Measurements from ENCODE around the gene SHB. TPM values are rescaled to one million over a fixed set of nuclear protein-coding genes. Genes with fewer than 3 reads are reported as not detected.

The SHB gene
- total and polyA plus RNA-seq, 10 donors: 1.2 to 20.5 (median 7.1) TPM

DNA sequence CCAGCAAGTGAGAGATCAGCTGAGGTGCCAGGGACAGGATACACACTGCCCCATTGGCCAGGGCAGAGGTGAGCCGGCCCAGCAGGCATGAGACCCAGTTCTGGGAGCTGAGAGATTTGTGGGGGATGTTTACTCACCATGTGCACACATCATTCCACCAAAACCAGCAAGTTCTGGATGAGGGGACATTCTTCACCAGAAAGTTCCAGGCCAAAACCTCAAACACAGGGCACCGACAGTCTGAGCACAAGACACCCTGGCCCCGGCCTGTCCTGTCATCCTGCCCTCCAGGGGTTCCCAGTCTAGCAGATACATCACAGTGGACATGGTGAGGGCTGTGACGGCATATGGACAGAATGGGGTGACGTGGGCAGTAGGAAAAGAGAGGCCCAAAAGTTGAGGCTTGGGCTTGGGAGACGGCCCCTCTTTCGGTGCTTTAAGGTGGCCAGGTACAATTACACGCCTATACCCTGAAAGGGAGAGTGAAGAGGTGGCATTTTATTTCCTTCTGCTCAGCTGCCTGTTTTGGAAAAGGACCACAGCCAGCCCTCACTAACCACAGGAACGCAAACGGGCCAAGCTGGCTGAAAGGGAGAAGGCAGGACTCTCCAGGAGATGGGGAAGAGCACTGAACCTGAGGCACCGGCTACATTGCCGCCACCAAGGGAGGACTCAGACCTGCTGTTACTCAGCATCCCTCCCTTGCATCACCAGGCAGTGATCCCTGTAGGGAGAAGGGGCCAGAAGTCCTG, 64.0 kb downstream of the SHB start:
- no peak for TF ChIP-seq CTCF (IDR thresholded peaks at IDR 0.05 in 8 of 11, conservative IDR thresholded peaks at IDR 0.05 in 3 of 11)
- TF ChIP-seq POLR2A (IDR thresholded peaks at IDR 0.05): no peak
- no peak for TF ChIP-seq POLR2AphosphoS5 (IDR thresholded peaks at IDR 0.05)
- WGBS, 5 donors: 88 to 92% (median 89%) methylated on average over 11 to 12 of the region's 12 CpGs
- intact Hi-C loops (cut with DNase I; ENCODE audit: low total_unique reads): no loop called here
- Histone ChIP-seq H3K27ac (no peak overlapping the region), H3K4me3 (no peak overlapping the region), H3K36me3 (no peaks in the 10 kb centered on the region), H3K9me3 (no peaks in the 10 kb centered on the region), H3K4me1 (peaks cover 14 to 42% (median 29%) of the 10 kb centered on the region in 6 donors), H3K27me3 (replicated peaks in 1 of 7) (no peaks in the 10 kb centered on the region)
- DNase-seq: no peak

DNA sequence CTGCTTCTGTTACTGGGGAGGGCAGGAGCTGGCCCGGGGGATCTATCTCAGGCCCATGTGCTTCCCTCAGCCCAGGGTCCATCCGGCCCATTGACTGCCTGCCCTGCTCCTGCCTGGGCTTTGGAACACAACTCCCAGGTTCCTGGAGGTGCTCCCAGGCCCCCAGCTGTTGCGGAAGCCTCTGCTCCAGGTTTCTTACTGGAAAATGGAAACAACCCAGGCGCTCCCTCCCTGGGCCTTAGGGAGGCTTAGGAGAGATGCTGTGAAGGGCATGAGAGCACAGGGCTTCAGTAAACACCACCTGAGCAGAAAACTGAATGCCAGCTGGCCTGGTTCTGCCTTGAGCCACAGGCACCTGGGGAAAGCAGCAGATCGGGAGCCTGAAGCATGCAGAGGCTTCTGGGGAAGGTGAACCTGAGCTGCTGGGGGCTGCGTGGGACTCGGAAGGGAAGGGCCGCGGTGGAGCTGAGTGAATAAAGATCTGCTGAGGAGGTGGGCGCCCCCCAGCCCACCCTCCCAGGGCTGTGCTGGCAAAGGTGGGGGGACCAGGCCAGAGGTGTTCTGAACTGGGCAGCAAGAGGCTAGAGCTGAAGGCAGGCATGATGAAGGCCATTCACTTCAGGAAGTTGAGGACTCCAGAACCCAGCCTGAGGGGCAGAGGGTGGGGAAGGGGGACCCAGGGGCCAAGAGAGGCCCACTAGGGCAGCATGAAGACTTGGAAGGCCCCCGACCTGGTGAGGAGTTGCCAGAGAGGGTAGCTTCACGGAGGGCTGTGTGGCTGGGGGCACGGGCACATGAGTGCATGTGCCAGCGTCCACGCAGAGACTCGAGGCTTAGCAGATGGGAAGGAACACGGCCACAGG, 64.8 kb downstream of the SHB start:
- H3K4me1 ChIP-seq: peaks cover 14 to 38% (median 26%) of the 10 kb centered on the region in 6 donors
- WGBS, 5 donors: 86 to 96% (median 93%) methylated on average over 17 of the region's 17 CpGs
- DNase-seq: no peak

DNA sequence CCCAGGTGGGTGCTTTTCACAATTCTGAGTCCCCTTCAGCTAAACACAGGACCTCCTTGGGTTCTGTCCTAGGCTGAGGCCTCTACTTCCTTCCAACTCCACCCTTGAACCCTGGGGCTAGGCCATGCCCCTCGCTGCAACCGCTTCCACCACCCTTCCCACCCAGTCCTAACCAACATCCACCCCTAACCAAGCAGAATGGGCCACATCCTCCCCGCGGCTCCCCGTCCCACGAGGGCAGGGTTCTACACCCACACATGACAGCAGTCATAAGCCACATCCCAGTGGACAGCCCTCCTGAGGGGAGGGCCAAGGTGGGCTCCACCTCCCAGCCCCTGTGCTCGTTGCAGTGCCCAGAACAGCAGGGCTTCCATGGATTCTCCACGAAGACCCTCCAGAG, 65.8 kb downstream of the SHB start:
- 53 to 78% (median 61%) methylated on average over 6 to 8 of the region's 8 CpGs; no CpG with 5 or more reads in 1 of the 5 donors for WGBS, 5 donors
- intact Hi-C loops (cut with DNase I; ENCODE audit: low total_unique reads): no loop called here
- Histone ChIP-seq H3K9me3 (no peaks in the 10 kb centered on the region), H3K4me1 (peaks cover 8 to 36% (median 24%) of the 10 kb centered on the region in 6 donors), H3K36me3 (no peaks in the 10 kb centered on the region), H3K27me3 (replicated peaks in 1 of 7) (no peaks in the 10 kb centered on the region), H3K27ac (no peak overlapping the region), H3K4me3 (no peak overlapping the region)
- peak in 1 of 3 donors; percentile 20 for TF ChIP-seq POLR2AphosphoS5 (IDR thresholded peaks at IDR 0.05)
- no peak for TF ChIP-seq CTCF (IDR thresholded peaks at IDR 0.05 in 8 of 11, conservative IDR thresholded peaks at IDR 0.05 in 3 of 11)
- TF ChIP-seq POLR2A (IDR thresholded peaks at IDR 0.05): no peak
- no peak for DNase-seq

More for the DNA sequence above, 64.8 kb downstream of the SHB start:
- no peak overlapping the region for H3K4me3 ChIP-seq
- no peak overlapping the region for H3K27ac ChIP-seq
- TF ChIP-seq POLR2AphosphoS5 (IDR thresholded peaks at IDR 0.05): no peak
- TF ChIP-seq CTCF (IDR thresholded peaks at IDR 0.05 in 8 of 11, conservative IDR thresholded peaks at IDR 0.05 in 3 of 11): no peak
- no peak for TF ChIP-seq POLR2A (IDR thresholded peaks at IDR 0.05)
- H3K9me3 ChIP-seq: no peaks in the 10 kb centered on the region
- intact Hi-C loops (cut with DNase I; ENCODE audit: low total_unique reads): no loop called here
- H3K36me3 ChIP-seq: no peaks in the 10 kb centered on the region
- H3K27me3 ChIP-seq (replicated peaks in 1 of 7): no peaks in the 10 kb centered on the region

- no peak for DNase-seq
- intact Hi-C loops (cut with DNase I; ENCODE audit: low total_unique reads): no loop called here
- no peak overlapping the region for H3K4me3 ChIP-seq
- no peaks in the 10 kb centered on the region for H3K36me3 ChIP-seq
- no peaks in the 10 kb centered on the region for H3K27me3 ChIP-seq (replicated peaks in 1 of 7)
- H3K9me3 ChIP-seq: no peaks in the 10 kb centered on the region
- 86 to 91% (median 90%) methylated on average over 6 to 7 of the region's 7 CpGs for WGBS, 5 donors
- TF ChIP-seq POLR2AphosphoS5 (IDR thresholded peaks at IDR 0.05): no peak
- TF ChIP-seq POLR2A (IDR thresholded peaks at IDR 0.05): no peak
- no peak for TF ChIP-seq CTCF (IDR thresholded peaks at IDR 0.05 in 8 of 11, conservative IDR thresholded peaks at IDR 0.05 in 3 of 11)
- H3K27ac ChIP-seq: no peak overlapping the region
- H3K4me1 ChIP-seq: peaks cover 4 to 19% (median 13%) of the 10 kb centered on the region in 6 donors
These were observed 67.6 kb downstream of the SHB start for GRCh38 chr9:38001430-38001829.
